LNCAP (cell line): ENCODE results near the gene CAPZA2.

Experiments used
- CTCF ChIP-seq: fragments of 450-650 bp; IDR thresholded peaks from 2 replicates; pipeline ENCODE4 v1.5.1; 2017; ENCODE audit warnings: mild to moderate bottlenecking

Gene CAPZA2

GRCh38 chr7:116832692-116833091 is 29.7 kb upstream of the CAPZA2 start:
- no peak for TF ChIP-seq CTCF

- TF ChIP-seq CTCF: no peak
Measured at GRCh38 chr7:116834815-116835504, 27.4 kb upstream of the CAPZA2 start.

DNA sequence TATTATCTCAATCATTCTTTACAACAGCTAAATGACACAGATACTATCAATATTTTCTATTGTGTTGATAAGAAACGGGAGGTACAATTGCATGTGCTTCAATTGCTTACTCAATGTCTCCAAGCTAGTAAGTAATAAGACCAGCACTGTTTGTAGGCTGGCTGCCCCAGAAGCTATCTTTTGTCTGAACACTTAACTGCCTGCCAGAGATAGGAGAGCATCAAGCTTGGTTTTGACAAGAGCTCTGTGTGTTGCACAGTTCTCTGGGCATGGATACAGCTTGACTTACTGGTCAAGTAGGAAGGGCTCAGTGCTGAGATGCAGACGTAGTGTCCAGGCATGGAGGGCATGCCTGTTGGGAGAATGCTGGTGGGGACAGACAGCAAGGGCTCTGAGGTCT is 26.3 kb upstream of the CAPZA2 start:
- TF ChIP-seq CTCF: no peak

- no peak for TF ChIP-seq CTCF
Measured at GRCh38 chr7:116836911-116837310, 25.5 kb upstream of the CAPZA2 start.

DNA sequence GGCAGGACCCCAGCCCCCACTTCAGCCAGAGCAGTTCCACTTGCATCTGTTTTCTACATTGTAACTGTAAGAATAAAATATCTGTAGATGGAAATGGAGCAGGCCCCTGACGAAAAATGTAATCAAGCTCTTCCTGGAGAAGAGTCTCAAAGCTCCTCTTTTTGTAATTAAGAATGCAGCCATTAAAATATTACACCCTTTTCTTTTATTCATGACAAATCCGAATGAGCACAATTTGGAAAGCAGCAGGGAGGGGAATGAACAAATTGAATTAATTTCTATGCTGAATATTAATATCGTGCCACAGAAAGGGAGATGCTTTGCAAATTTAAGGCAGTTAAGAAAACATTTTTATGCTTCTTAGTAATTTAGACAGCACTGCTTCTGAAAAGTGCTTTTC is 24.8 kb upstream of the CAPZA2 start:
- no peak for TF ChIP-seq CTCF

GRCh38 chr7:116840256-116840655 is 22.1 kb upstream of the CAPZA2 start:
- TF ChIP-seq CTCF: no peak

- TF ChIP-seq CTCF: no peak
Measured at GRCh38 chr7:116842371-116842770, 20.0 kb upstream of the CAPZA2 start.

DNA sequence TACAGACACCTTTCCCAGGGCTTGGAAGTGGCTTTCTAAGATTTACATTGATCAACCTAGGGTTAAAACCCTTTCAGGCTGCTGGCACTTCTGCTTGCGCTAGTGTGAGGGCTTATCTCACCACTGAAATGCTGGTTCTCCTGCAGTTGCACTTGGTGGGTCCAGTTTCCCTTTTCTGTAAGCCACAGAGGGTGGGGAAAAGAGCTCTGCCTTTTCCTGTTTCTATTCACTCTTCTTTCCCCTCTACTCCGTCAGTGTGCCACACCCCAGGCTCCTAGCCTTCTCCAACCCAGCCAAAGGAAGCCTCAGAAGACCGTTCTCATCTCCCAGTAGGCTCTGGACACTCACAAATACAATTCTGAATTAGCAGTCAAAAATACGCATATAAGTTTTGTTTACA is 19.0 kb upstream of the CAPZA2 start:
- no peak for TF ChIP-seq CTCF
